Urothelium cell line (cell line): Measurements from ENCODE around the gene MRTFA.
"Not testable (repeated sequence)": the region's sequence is repeated elsewhere in the genome, so short reads cannot be mapped to it uniquely, and the experiment has no call there.

Experiments
- DNase-seq: peaks from one replicate; pipeline ENCODE4 v3.0.0; 2011; ENCODE audit warnings: low spot score, mixed read lengths
- FAIRE-seq: peaks from 2 replicates; lab custom pipeline; 2011; peaks lifted over from hg19 to GRCh38; lab: Jason Lieb, UNC

Gene MRTFA

GRCh38 chr22:40526960-40527359, 109.6 kb downstream of the MRTFA start:
- DNase-seq (no peak), FAIRE-seq (no peak)

- DNase-seq (no peak), FAIRE-seq (no peak)
These were observed 111.2 kb downstream of the MRTFA start for GRCh38 chr22:40525250-40525884.

GRCh38 chr22:40524392-40525249, 111.9 kb downstream of the MRTFA start:
- FAIRE-seq (no peak), DNase-seq (no peak)

GRCh38 chr22:40522141-40522540, 114.4 kb downstream of the MRTFA start:
- no peak for DNase-seq
- no peak for FAIRE-seq

GRCh38 chr22:40521046-40521445, 115.5 kb downstream of the MRTFA start:
- FAIRE-seq: no peak
- no peak for DNase-seq

- no peak for DNase-seq
- no peak for FAIRE-seq
These were observed 116.0 kb downstream of the MRTFA start for GRCh38 chr22:40520562-40520961.

GRCh38 chr22:40519948-40520331, 116.6 kb downstream of the MRTFA start:
- DNase-seq (no peak), FAIRE-seq (no peak)

- FAIRE-seq (no peak), DNase-seq (no peak)
These were observed 117.1 kb downstream of the MRTFA start for GRCh38 chr22:40519284-40519947.

- FAIRE-seq: no peak
- no peak for DNase-seq
These were observed 117.7 kb downstream of the MRTFA start for GRCh38 chr22:40518840-40519239.

- FAIRE-seq (no peak), DNase-seq (no peak)
These were observed 118.9 kb downstream of the MRTFA start for GRCh38 chr22:40517631-40518030.

- no peak for DNase-seq
- FAIRE-seq: no peak
These were observed 120.1 kb downstream of the MRTFA start for GRCh38 chr22:40516416-40516815.

- DNase-seq: peak; percentile 68
These were observed 123.9 kb downstream of the MRTFA start for GRCh38 chr22:40512426-40513136.

GRCh38 chr22:40511604-40512003, 124.9 kb downstream of the MRTFA start:
- FAIRE-seq: no peak
- no peak for DNase-seq

More at GRCh38 chr22:40512426-40513136, 123.9 kb downstream of the MRTFA start:
- FAIRE-seq: no peak

GRCh38 chr22:40510631-40511364, 125.7 kb downstream of the MRTFA start:
- FAIRE-seq: no peak
- no peak for DNase-seq

GRCh38 chr22:40509401-40510134, 127.0 kb downstream of the MRTFA start:
- FAIRE-seq (no peak), DNase-seq (peak; percentile 32)

GRCh38 chr22:40508046-40508445, 128.5 kb downstream of the MRTFA start:
- DNase-seq: not testable (repeated sequence)

GRCh38 chr22:40507491-40507890, 129.0 kb downstream of the MRTFA start:
- FAIRE-seq (no peak), DNase-seq (no peak)

More at GRCh38 chr22:40508046-40508445, 128.5 kb downstream of the MRTFA start:
- not testable (repeated sequence) for FAIRE-seq

GRCh38 chr22:40506762-40507161, 129.8 kb downstream of the MRTFA start:
- FAIRE-seq (no peak), DNase-seq (no peak)
